Mucosa of descending colon (tissue), 3 donors: ENCODE results near the gene PRR35. TPM values are rescaled to one million over a fixed set of nuclear protein-coding genes. Genes with fewer than 3 reads are reported as not detected.

Experiments
- ATAC-seq: fragments of 200-7000 bp; cut with Tn5 transposase; one replicate; pipeline ENCODE4 v1.9.1; 2020; ENCODE audit warnings: mild to moderate bottlenecking, moderate library complexity
- DNase-seq, 3 donors: peaks; one replicate each; pipeline ENCODE4 v3.0.0-alpha.2; 2020
- H3K36me3 ChIP-seq: fragments of 200-600 bp; one replicate; pipeline ENCODE4 v1.8.0; 2021; ENCODE audit warnings: low read depth, mild to moderate bottlenecking
- H3K4me1 ChIP-seq: fragments of 200-600 bp; one replicate; pipeline ENCODE4 v1.8.0; 2021; ENCODE audit warnings: low read depth, mild to moderate bottlenecking
- H3K4me3 ChIP-seq: fragments of 200-600 bp; one replicate; pipeline ENCODE4 v1.8.0; 2021; ENCODE audit warnings: mild to moderate bottlenecking
- H3K9me3 ChIP-seq: fragments of 200-600 bp; one replicate; pipeline ENCODE4 v1.8.0; 2021; ENCODE audit warnings: mild to moderate bottlenecking
- CTCF ChIP-seq: fragments of 200-600 bp; IDR thresholded peaks from one replicate; pipeline ENCODE4 v1.8.0; 2022; ENCODE audit warnings: antibody characterized with exemption, mild to moderate bottlenecking
- intact Hi-C, 2 donors: fragments of 100-400 bp; cut with DNase I in 1 of 2; cut with micrococcal nuclease in 1 of 2; formaldehyde crosslinking; loops; one replicate each; pipeline versions ENCODE4 v1.11.0 to v1.11.1; 2022; cut with DNase I, micrococcal nuclease
- total RNA-seq, 3 donors: library from RNA; stranded (reverse); fragmentation: NEBNext Ultra II Directional in 2 of 3; extraction: Animal tissue kit (Norgen Biotek cat#: 25700) in 2 of 3; gene quantifications; one replicate each; pipeline versions ENCODE4 v1.2.1 to v1.2.4, GENCODE V29; 2021 to 2023
- donor health status: DM: no; HTN: no; CAD: no; lungs with moderate emphysema.
- donor health status: DM: no; HTN: no; CAD: no.
- donor health status: DM: no; HTN: yes; CAD: no.

Gene PRR35
- total RNA-seq, 3 donors from 2014 or later = not detected

GRCh38 chr16:529012-529575, 31.1 kb upstream of the PRR35 start:
- peaks cover 41% of the 10 kb centered on the region for H3K4me1 ChIP-seq
- H3K4me3 ChIP-seq = peak overlapping the region; percentile 74
- H3K9me3 ChIP-seq = no peaks in the 10 kb centered on the region
- intact Hi-C loops = no loop called here
- DNase-seq (peak; percentile 53 to 71 (median 65)), ATAC-seq (peak; percentile 0)
- no peaks in the 10 kb centered on the region for H3K36me3 ChIP-seq
- no peak for TF ChIP-seq CTCF

GRCh38 chr16:530111-530817, 29.9 kb upstream of the PRR35 start:
- no peak for TF ChIP-seq CTCF
- no peak for ATAC-seq
- Histone ChIP-seq H3K9me3 (no peaks in the 10 kb centered on the region), H3K4me3 (no peak overlapping the region), H3K36me3 (no peaks in the 10 kb centered on the region), H3K4me1 (peaks cover 47% of the 10 kb centered on the region)
- intact Hi-C loops = no loop called here
- peak in 2 of 3 donors; percentile 35 to 69 for DNase-seq

- H3K4me3 ChIP-seq = no peak overlapping the region
- TF ChIP-seq CTCF = no peak
- intact Hi-C loops = no loop called here
- no peaks in the 10 kb centered on the region for H3K9me3 ChIP-seq
- peaks cover 41% of the 10 kb centered on the region for H3K4me1 ChIP-seq
- ATAC-seq = no peak
- H3K36me3 ChIP-seq = no peaks in the 10 kb centered on the region
- DNase-seq = no peak
Measured at GRCh38 chr16:531494-532125, 28.6 kb upstream of the PRR35 start.

- TF ChIP-seq CTCF = no peak
- Histone ChIP-seq H3K4me3 (no peak overlapping the region), H3K36me3 (no peaks in the 10 kb centered on the region), H3K9me3 (no peaks in the 10 kb centered on the region), H3K4me1 (peaks cover 42% of the 10 kb centered on the region)
- DNase-seq (peak; percentile 82 to 86 (median 85)), ATAC-seq (peak; percentile 70)
- intact Hi-C loops = no loop called here
Measured at GRCh38 chr16:533391-534123, 26.6 kb upstream of the PRR35 start.

- H3K36me3 ChIP-seq = no peaks in the 10 kb centered on the region
- ATAC-seq (peak; percentile 76), DNase-seq (peak; percentile 88 to 89 (median 89))
- H3K9me3 ChIP-seq = no peaks in the 10 kb centered on the region
- H3K4me1 ChIP-seq = peaks cover 39% of the 10 kb centered on the region
- intact Hi-C loops = no loop called here
- no peak for TF ChIP-seq CTCF
- no peak overlapping the region for H3K4me3 ChIP-seq
Measured at GRCh38 chr16:534135-534534, 26.1 kb upstream of the PRR35 start.
